HEK293 (cell line): ENCODE results near the gene HARS1.

Experiments
- EGR2 ChIP-seq: fragments of 450-650 bp; formaldehyde crosslinking; IDR thresholded peaks from 2 replicates; pipeline ENCODE4 v1.5.1; 2016; ENCODE audit warnings: low read depth, missing biosample characterization, missing genetic modification characterization
- GLIS2 ChIP-seq: fragments of 450-650 bp; formaldehyde crosslinking; IDR thresholded peaks from 2 replicates; pipeline ENCODE4 v1.5.1; 2016; ENCODE audit warnings: missing biosample characterization, missing genetic modification characterization
- KLF17 ChIP-seq: fragments of 450-650 bp; formaldehyde crosslinking; IDR thresholded peaks from 2 replicates; pipeline ENCODE4 v1.5.1; 2016; ENCODE audit warnings: missing biosample characterization, missing genetic modification characterization
- PATZ1 ChIP-seq: fragments of 450-650 bp; formaldehyde crosslinking; IDR thresholded peaks from 2 replicates; pipeline ENCODE4 v1.5.1; 2016; ENCODE audit warnings: missing biosample characterization, missing genetic modification characterization
- PRDM2 ChIP-seq: fragments of 450-650 bp; formaldehyde crosslinking; IDR thresholded peaks from 2 replicates; pipeline ENCODE4 v1.5.1; 2016; ENCODE audit warnings: missing biosample characterization, missing genetic modification characterization, borderline replicate concordance
- TCF7L2 ChIP-seq: IDR thresholded peaks from 2 replicates; pipeline ENCODE4 v1.6.1; 2011; ENCODE audit warnings: low read depth, mild to moderate bottlenecking, inconsistent platforms, low read length, moderate library complexity, borderline replicate concordance
- WT1 ChIP-seq: fragments of 450-650 bp; formaldehyde crosslinking; IDR thresholded peaks from 2 replicates; pipeline ENCODE4 v1.5.1; 2016; ENCODE audit warnings: missing biosample characterization, missing genetic modification characterization
- ZBTB21 ChIP-seq: fragments of 450-650 bp; formaldehyde crosslinking; IDR thresholded peaks from 2 replicates; pipeline ENCODE4 v1.5.1; 2017; ENCODE audit warnings: missing biosample characterization, missing genetic modification characterization
- ZBTB6 ChIP-seq: fragments of 450-650 bp; formaldehyde crosslinking; IDR thresholded peaks from 2 replicates; pipeline ENCODE4 v1.5.1; 2017; ENCODE audit warnings: missing biosample characterization, missing genetic modification characterization
- ZNF19 ChIP-seq: fragments of 450-650 bp; formaldehyde crosslinking; IDR thresholded peaks from 2 replicates; pipeline ENCODE4; 2016; ENCODE audit warnings: missing biosample characterization, missing genetic modification characterization, low read depth
- ZNF2 ChIP-seq: fragments of 450-650 bp; formaldehyde crosslinking; IDR thresholded peaks from 2 replicates; pipeline ENCODE4 v1.5.1; 2016; ENCODE audit warnings: missing biosample characterization, missing genetic modification characterization
- ZNF223 ChIP-seq: fragments of 450-650 bp; formaldehyde crosslinking; IDR thresholded peaks from 2 replicates; pipeline ENCODE4 v1.5.1; 2016; ENCODE audit warnings: missing biosample characterization, missing genetic modification characterization
- ZNF24 ChIP-seq: fragments of 450-650 bp; formaldehyde crosslinking; IDR thresholded peaks from 2 replicates; pipeline ENCODE4 v1.5.1; 2016; ENCODE audit warnings: missing biosample characterization, missing genetic modification characterization
- ZNF335 ChIP-seq: fragments of 450-650 bp; formaldehyde crosslinking; conservative IDR thresholded peaks from 2 replicates; pipeline ENCODE4 v1.5.1; 2016; ENCODE audit warnings: missing biosample characterization, missing genetic modification characterization
- ZNF398 ChIP-seq: fragments of 450-650 bp; formaldehyde crosslinking; IDR thresholded peaks from 2 replicates; pipeline ENCODE4 v1.5.1; 2017; ENCODE audit warnings: missing biosample characterization, missing genetic modification characterization
- ZNF580 ChIP-seq: fragments of 450-650 bp; formaldehyde crosslinking; IDR thresholded peaks from 2 replicates; pipeline ENCODE4 v1.5.1; 2016; ENCODE audit warnings: missing biosample characterization, missing genetic modification characterization
- ZNF629 ChIP-seq: fragments of 450-650 bp; formaldehyde crosslinking; IDR thresholded peaks from 2 replicates; pipeline ENCODE4 v1.5.1; 2017; ENCODE audit warnings: missing biosample characterization, missing genetic modification characterization
- ZNF639 ChIP-seq: fragments of 450-650 bp; formaldehyde crosslinking; IDR thresholded peaks from 2 replicates; pipeline ENCODE4 v1.5.1; 2016; ENCODE audit warnings: missing biosample characterization, missing genetic modification characterization
- ZNF768 ChIP-seq: fragments of 450-650 bp; formaldehyde crosslinking; IDR thresholded peaks from 2 replicates; pipeline ENCODE4 v1.5.1; 2018; ENCODE audit warnings: missing biosample characterization, mild to moderate bottlenecking, missing genetic modification characterization
- ZNF777 ChIP-seq: fragments of 450-650 bp; formaldehyde crosslinking; IDR thresholded peaks from 2 replicates; pipeline ENCODE4 v1.5.1; 2017; ENCODE audit warnings: missing biosample characterization, missing genetic modification characterization, borderline replicate concordance
- ZNF792 ChIP-seq: fragments of 450-650 bp; formaldehyde crosslinking; IDR thresholded peaks from 2 replicates; pipeline ENCODE4 v1.5.1; 2016; ENCODE audit warnings: missing biosample characterization, missing genetic modification characterization
- ZNF843 ChIP-seq: fragments of 450-650 bp; formaldehyde crosslinking; IDR thresholded peaks from 2 replicates; pipeline ENCODE4 v1.5.1; 2016; ENCODE audit warnings: missing biosample characterization, missing genetic modification characterization
- ZSCAN4 ChIP-seq: fragments of 450-650 bp; formaldehyde crosslinking; IDR thresholded peaks from 2 replicates; pipeline ENCODE4 v1.5.1; 2017; ENCODE audit warnings: missing biosample characterization, missing genetic modification characterization
- ZXDB ChIP-seq: fragments of 450-650 bp; formaldehyde crosslinking; IDR thresholded peaks from 2 replicates; pipeline ENCODE4 v1.5.1; 2016; ENCODE audit warnings: missing biosample characterization, missing genetic modification characterization

Gene HARS1

GRCh38 chr5:140710899-140711552 lies 19.9 kb upstream of the HARS1 start (continued):
- TF ChIP-seq ZNF24, result peak; percentile 75; the same call in 1 of the 2 replicates
- peak; percentile 95 for TF ChIP-seq ZNF629 (tag by site-specific recombination)
- TF ChIP-seq TCF7L2, result no peak
- TF ChIP-seq ZNF223 (tag by site-specific recombination), result no peak
- TF ChIP-seq ZNF639, result peak; percentile 87
- no peak for TF ChIP-seq ZNF398 (tag by site-specific recombination)
- TF ChIP-seq ZXDB (tag by site-specific recombination), result 0 out of 2 replicates have a peak, but pooled peaks have one; percentile 71
- TF ChIP-seq ZNF777 (tag by site-specific recombination), result 0 out of 2 replicates have a peak, but pooled peaks have one; percentile 17
- TF ChIP-seq ZBTB6 (tag by site-specific recombination), result peak; percentile 70; the same call in 1 of the 2 replicates
- TF ChIP-seq ZNF19, result no peak
- TF ChIP-seq ZSCAN4, result peak; percentile 56
- TF ChIP-seq KLF17, result peak; percentile 83
- peak; percentile 88 for TF ChIP-seq ZBTB21 (tag by site-specific recombination)
- TF ChIP-seq ZNF843, result peak; percentile 53
- no peak for TF ChIP-seq PRDM2 (tag by site-specific recombination)
- peak; percentile 83; the same call in 1 of the 2 replicates for TF ChIP-seq ZNF580 (tag by site-specific recombination)
- peak; percentile 75 for TF ChIP-seq WT1 (tag by site-specific recombination)
- no peak for TF ChIP-seq GLIS2 (tag by site-specific recombination)
- TF ChIP-seq ZNF792 (tag by site-specific recombination), result no peak
- peak; percentile 69 for TF ChIP-seq EGR2 (tag by site-specific recombination)
- TF ChIP-seq PATZ1, result peak; percentile 95
- TF ChIP-seq ZNF335, result peak; percentile 64
- peak; percentile 6; the same call in 1 of the 2 replicates for TF ChIP-seq ZNF768
- peak; percentile 91 for TF ChIP-seq ZNF2 (tag by site-specific recombination)
